SK-N-SH (cell line): ENCODE results near the gene PLEKHF1. TPM values are rescaled to one million over a fixed set of nuclear protein-coding genes. Genes with fewer than 3 reads are reported as not detected.

ENCODE experiments used
- CTCF ChIA-PET: fragments of 300-600, 350-600 bp; formaldehyde crosslinking; extraction: SDS; loops from one replicate; lab custom pipeline; 2021; lab: Yijun Ruan, JAX
- POLR2A ChIA-PET: fragments of 350-600 bp; sonication (Branson Sonifier 250); formaldehyde crosslinking; extraction: SDS; loops from one replicate; lab custom pipeline; 2020; ENCODE audit warnings: antibody characterized with exemption, inconsistent platforms; lab: Yijun Ruan, JAX
- DNase-seq: peaks from one replicate; pipeline ENCODE4 v3.0.0; 2012
- H2AFZ ChIP-seq: fragments of 200-600 bp; sonication (generic); 2 replicates; pipeline ENCODE4 v1.8.1; 2016; ENCODE audit warnings: antibody characterized with exemption, mild to moderate bottlenecking, low read depth
- H3F3A ChIP-seq: fragments of 200-600 bp; sonication (generic); replicated peaks from 2 replicates; pipeline ENCODE3; 2016; ENCODE audit warnings: antibody characterized with exemption, mild to moderate bottlenecking; ENCODE audit not compliant: insufficient read depth
- H3K27ac ChIP-seq, 2 experiments: fragments of 200-500 bp in 1 of 2; fragments of 200-600 bp in 1 of 2; sonication (Bioruptor generic) in 1 of 2; sonication (generic), shearing (Covaris generic) in 1 of 2; 2 replicates each; pipeline versions ENCODE4 v1.5.1 to v1.6.1; 2014 to 2016; ENCODE audit warnings: low read depth in 2 of 2, inconsistent platforms in 1 of 2, low read length in 1 of 2, mild to moderate bottlenecking in 1 of 2, mixed read lengths in 1 of 2
- H3K27me3 ChIP-seq: fragments of 200-600 bp; sonication (generic), shearing (Covaris generic); 2 replicates; pipeline ENCODE4 v1.6.1; 2016; ENCODE audit warnings: mixed run types; ENCODE audit not compliant: insufficient read depth
- H3K36me3 ChIP-seq, 2 experiments: fragments of 200-500 bp in 1 of 2; fragments of 200-600 bp in 1 of 2; sonication (Bioruptor generic) in 1 of 2; sonication (generic) in 1 of 2; replicated peaks in 1 of 2; 2 replicates each; pipeline versions ENCODE3 to v1.5.1; 2014 to 2016; ENCODE audit warnings: low read length in 1 of 2, mild to moderate bottlenecking in 1 of 2; ENCODE audit not compliant: insufficient read depth in 2 of 2, control insufficient read depth in 1 of 2
- H3K4me1 ChIP-seq, 2 experiments: fragments of 200-500 bp in 1 of 2; fragments of 200-600 bp in 1 of 2; sonication (Bioruptor generic) in 1 of 2; sonication (generic), shearing (Covaris generic) in 1 of 2; 2 replicates each; pipeline versions ENCODE4 v1.5.1 to v1.6.1; 2014 to 2016; ENCODE audit warnings: low read depth in 1 of 2, low read length in 1 of 2, mixed run types in 1 of 2; ENCODE audit not compliant: insufficient read depth in 2 of 2, control insufficient read depth in 1 of 2
- H3K4me2 ChIP-seq: fragments of 200-600 bp; sonication (generic), shearing (Covaris generic); 2 replicates; pipeline ENCODE4 v1.6.1; 2017; ENCODE audit warnings: mixed run types
- H3K4me3 ChIP-seq, 2 experiments: fragments of 200-500 bp in 1 of 2; fragments of 200-600 bp in 1 of 2; sonication (Bioruptor generic) in 1 of 2; sonication (generic), shearing (Covaris generic) in 1 of 2; 2 replicates each; pipeline versions ENCODE4 v1.5.1 to v1.8.1; 2014 to 2016; ENCODE audit warnings: low read depth in 2 of 2, inconsistent platforms in 1 of 2, low read length in 1 of 2, mild to moderate bottlenecking in 1 of 2, mixed read lengths in 1 of 2, moderate library complexity in 1 of 2
- H3K79me2 ChIP-seq: fragments of 200-600 bp; sonication (generic); 2 replicates; pipeline ENCODE4 v1.8.1; 2017; ENCODE audit warnings: mild to moderate bottlenecking; ENCODE audit not compliant: insufficient read depth
- H3K9ac ChIP-seq: fragments of 200-600 bp; sonication (generic); 2 replicates; pipeline ENCODE4 v1.6.1; 2017; ENCODE audit warnings: mixed run types
- H3K9me2 ChIP-seq: fragments of 200-600 bp; sonication (generic); 2 replicates; pipeline ENCODE4 v1.6.1; 2017; ENCODE audit warnings: mixed run types
- H3K9me3 ChIP-seq: fragments of 200-600 bp; sonication (generic); 2 replicates; pipeline ENCODE4 v1.6.1; 2017; ENCODE audit warnings: mixed run types, mild to moderate bottlenecking, moderate library complexity
- H4K20me1 ChIP-seq: fragments of 200-600 bp; sonication (generic); 2 replicates; pipeline ENCODE4 v1.6.1; 2017; ENCODE audit warnings: mild to moderate bottlenecking, mixed run types; ENCODE audit not compliant: insufficient read depth
- ELF1 ChIP-seq: IDR thresholded peaks from 2 replicates; pipeline ENCODE4 v1.4.0; 2012
- FOSL2 ChIP-seq: IDR thresholded peaks from 2 replicates; pipeline ENCODE4 v1.4.0; 2012; ENCODE audit warnings: low read depth, mild to moderate bottlenecking, moderate library complexity, borderline replicate concordance
- GABPA ChIP-seq: IDR thresholded peaks from 2 replicates; pipeline ENCODE4 v1.4.0; 2012; ENCODE audit warnings: low read depth, mild to moderate bottlenecking
- GATA2 ChIP-seq: sonication (generic); formaldehyde crosslinking; IDR thresholded peaks from 2 replicates; pipeline ENCODE4 v1.5.0; 2020; ENCODE audit warnings: mild to moderate bottlenecking, missing genetic modification reagents
- IRF3 ChIP-seq: fragments of 150-350 bp; IDR thresholded peaks from 2 replicates; pipeline ENCODE4 v1.6.1; 2016; ENCODE audit warnings: mild to moderate bottlenecking, low read depth, low read length
- JUND ChIP-seq: IDR thresholded peaks from 2 replicates; pipeline ENCODE4 v1.4.0; 2012
- NFIC ChIP-seq: IDR thresholded peaks from 2 replicates; pipeline ENCODE4 v1.4.0; 2012; ENCODE audit warnings: borderline replicate concordance
- RAD21 ChIP-seq: IDR thresholded peaks from 2 replicates; pipeline ENCODE4 v1.6.1; 2012; ENCODE audit warnings: mild to moderate bottlenecking, low read length
- REST ChIP-seq: IDR thresholded peaks from 2 replicates; pipeline ENCODE4 v1.6.1; 2012; ENCODE audit warnings: mild to moderate bottlenecking, low read depth, low read length, moderate library complexity
- RXRA ChIP-seq: IDR thresholded peaks from 2 replicates; pipeline ENCODE4 v1.4.0; 2012; ENCODE audit warnings: low read depth, mild to moderate bottlenecking, borderline replicate concordance
- TCF12 ChIP-seq: IDR thresholded peaks from 2 replicates; pipeline ENCODE4 v1.4.0; 2012
- TEAD4 ChIP-seq: IDR thresholded peaks from 2 replicates; pipeline ENCODE4 v1.4.0; 2012; ENCODE audit warnings: mild to moderate bottlenecking, borderline replicate concordance; ENCODE audit not compliant: insufficient read depth
- WGBS: methylation state at CpG from one replicate; pipeline ENCODE4 v1.1.6; 2017; ENCODE audit warnings: low lambda C conversion rate; 5-methylcytosine and 5-hydroxymethylcytosine counted together
- polyA plus RNA-seq, 3 experiments: library from polyadenylated mRNA; depleted of rRNA; stranded (reverse); fragments of >200 nt; gene quantifications; 2 replicates each; pipeline ENCODE4 v1.2.3, GENCODE V29; 2012
- TF ChIP-seq, protein P1 (sequence below): IDR thresholded peaks from 2 replicates; pipeline ENCODE4 v1.4.0; 2012; ENCODE audit warnings: low read depth, borderline replicate concordance
- TF ChIP-seq, protein P2 (sequence below): IDR thresholded peaks from 2 replicates; pipeline ENCODE4; 2012
- TF ChIP-seq, protein P3 (sequence below): IDR thresholded peaks from 2 replicates; pipeline ENCODE4 v1.4.0; 2012; ENCODE audit warnings: low read depth

PLEKHF1 gene
- polyA plus RNA-seq, 1 of the 3 experiments (the other 2 are of a cell fraction): 3.9 TPM

GRCh38 chr19:29687244-29687896 lies 22.1 kb downstream of the PLEKHF1 start:
- Histone ChIP-seq H3K27ac (peak overlapping the region in 1 of 2 experiments; percentile 49; a peak in 1 of 4 replicates), H3K4me3 (no peak overlapping the region), H3K9me3 (no peaks in the 10 kb centered on the region), H3K36me3 (no peaks in the 10 kb centered on the region), H4K20me1 (no peaks in the 10 kb centered on the region), H3K9ac (no peak overlapping the region), H3K4me1 (peaks cover 0 to 9% of the 10 kb centered on the region in 2 experiments; a peak in 1 of 4 replicates)
- TF ChIP-seq GATA2 (CRISPR knock-in tag): no peak
- TF ChIP-seq FOSL2: 0 out of 2 replicates have a peak, but pooled peaks have one; percentile 11
- TF ChIP-seq, all 33 proteins: peak for 1
- Histone ChIP-seq H3K79me2 (no peaks in the 10 kb centered on the region), H3F3A (no peaks in the 10 kb centered on the region), H3K9me2 (no peaks in the 10 kb centered on the region), H2AFZ (no peak overlapping the region), H3K4me2 (peak overlapping the region; percentile 24; the same call in 1 of the 2 replicates), H3K27me3 (no peaks in the 10 kb centered on the region)
- no peak for DNase-seq
- WGBS: 77% methylated on average over 17 of the region's 17 CpGs
- ChIA-PET POLR2A (no interaction called here), CTCF (interaction anchor here (2.4 kb wide), 1 partner anchor 29 kb away, joined by 21 read pairs; the partner anchor contains the start of gene C19orf12)

DNA sequence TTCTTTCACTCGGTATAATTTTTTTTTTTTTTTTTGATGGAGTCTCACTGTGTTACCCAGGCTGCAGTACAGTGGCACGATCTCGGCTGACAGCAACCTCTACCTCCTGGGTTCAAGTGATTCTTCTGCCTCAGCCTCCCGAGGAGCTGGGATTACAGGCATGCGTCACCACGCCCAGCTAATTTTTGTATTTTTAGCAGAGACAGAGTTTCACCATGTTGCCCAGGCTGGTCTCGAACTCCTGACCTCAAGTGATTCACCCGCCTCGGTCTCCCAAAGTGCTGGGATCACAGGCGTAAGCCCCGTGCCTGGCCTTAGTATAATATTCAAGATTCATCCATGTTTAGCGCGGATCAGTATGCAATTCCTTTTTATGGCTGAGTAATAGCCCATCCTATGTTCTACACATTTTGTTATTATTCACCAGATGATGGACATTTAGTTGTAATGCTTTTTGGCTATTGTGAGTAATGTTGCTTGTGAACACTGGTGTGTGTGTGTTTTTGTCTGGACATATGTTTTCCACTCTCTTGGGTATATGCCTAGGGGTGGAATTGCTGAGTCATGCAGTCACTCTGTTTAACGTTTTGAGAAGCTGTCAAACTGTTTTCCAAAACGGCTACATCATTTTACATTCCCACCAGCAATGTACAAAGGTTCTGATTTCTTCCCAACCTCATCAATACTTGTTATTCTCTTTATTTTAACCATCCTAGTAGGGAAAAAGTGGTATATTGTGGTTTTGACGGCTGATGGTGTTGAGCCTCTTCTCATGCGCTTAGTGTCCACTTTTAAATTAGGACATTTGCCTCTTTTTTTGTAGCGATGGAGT lies 22.9 kb downstream of the PLEKHF1 start:
- TF ChIP-seq, protein P1, sequence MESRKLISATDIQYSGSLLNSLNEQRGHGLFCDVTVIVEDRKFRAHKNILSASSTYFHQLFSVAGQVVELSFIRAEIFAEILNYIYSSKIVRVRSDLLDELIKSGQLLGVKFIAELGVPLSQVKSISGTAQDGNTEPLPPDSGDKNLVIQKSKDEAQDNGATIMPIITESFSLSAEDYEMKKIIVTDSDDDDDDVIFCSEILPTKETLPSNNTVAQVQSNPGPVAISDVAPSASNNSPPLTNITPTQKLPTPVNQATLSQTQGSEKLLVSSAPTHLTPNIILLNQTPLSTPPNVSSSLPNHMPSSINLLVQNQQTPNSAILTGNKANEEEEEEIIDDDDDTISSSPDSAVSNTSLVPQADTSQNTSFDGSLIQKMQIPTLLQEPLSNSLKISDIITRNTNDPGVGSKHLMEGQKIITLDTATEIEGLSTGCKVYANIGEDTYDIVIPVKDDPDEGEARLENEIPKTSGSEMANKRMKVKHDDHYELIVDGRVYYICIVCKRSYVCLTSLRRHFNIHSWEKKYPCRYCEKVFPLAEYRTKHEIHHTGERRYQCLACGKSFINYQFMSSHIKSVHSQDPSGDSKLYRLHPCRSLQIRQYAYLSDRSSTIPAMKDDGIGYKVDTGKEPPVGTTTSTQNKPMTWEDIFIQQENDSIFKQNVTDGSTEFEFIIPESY: no peak
- TF ChIP-seq ELF1 (no peak), REST (no peak), TCF12 (peak; percentile 46; the same call in 1 of the 2 replicates), RAD21 (no peak), RXRA (no peak), GABPA (no peak), FOSL2 (no peak), IRF3 (no peak), NFIC (no peak), GATA2 (CRISPR knock-in tag) (no peak), JUND (no peak), TEAD4 (no peak)
- TF ChIP-seq, protein P2, sequence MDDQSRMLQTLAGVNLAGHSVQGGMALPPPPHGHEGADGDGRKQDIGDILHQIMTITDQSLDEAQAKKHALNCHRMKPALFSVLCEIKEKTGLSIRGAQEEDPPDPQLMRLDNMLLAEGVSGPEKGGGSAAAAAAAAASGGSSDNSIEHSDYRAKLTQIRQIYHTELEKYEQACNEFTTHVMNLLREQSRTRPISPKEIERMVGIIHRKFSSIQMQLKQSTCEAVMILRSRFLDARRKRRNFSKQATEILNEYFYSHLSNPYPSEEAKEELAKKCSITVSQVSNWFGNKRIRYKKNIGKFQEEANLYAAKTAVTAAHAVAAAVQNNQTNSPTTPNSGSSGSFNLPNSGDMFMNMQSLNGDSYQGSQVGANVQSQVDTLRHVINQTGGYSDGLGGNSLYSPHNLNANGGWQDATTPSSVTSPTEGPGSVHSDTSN: 0 out of 2 replicates have a peak, but pooled peaks have one; percentile 31
- TF ChIP-seq, protein P3, sequence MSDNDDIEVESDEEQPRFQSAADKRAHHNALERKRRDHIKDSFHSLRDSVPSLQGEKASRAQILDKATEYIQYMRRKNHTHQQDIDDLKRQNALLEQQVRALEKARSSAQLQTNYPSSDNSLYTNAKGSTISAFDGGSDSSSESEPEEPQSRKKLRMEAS: no peak
- peaks cover 0 to 9% of the 10 kb centered on the region in 2 experiments; a peak in 1 of 4 replicates for H3K4me1 ChIP-seq
- H3K36me3 ChIP-seq: no peaks in the 10 kb centered on the region
- no peaks in the 10 kb centered on the region for H3K9me2 ChIP-seq
- no peaks in the 10 kb centered on the region for H3K79me2 ChIP-seq
- H3K4me3 ChIP-seq: no peak overlapping the region
- peak overlapping the region in 1 of 2 experiments; percentile 49; a peak in 1 of 4 replicates for H3K27ac ChIP-seq
- no peak overlapping the region for H3K9ac ChIP-seq
- H3K4me2 ChIP-seq: no peak overlapping the region
- H3K27me3 ChIP-seq: no peaks in the 10 kb centered on the region
- no peaks in the 10 kb centered on the region for H4K20me1 ChIP-seq
- POLR2A ChIA-PET: no interaction called here
- no peaks in the 10 kb centered on the region for H3K9me3 ChIP-seq
- H3F3A ChIP-seq: no peaks in the 10 kb centered on the region
- CTCF ChIA-PET: no interaction called here
- no peak for DNase-seq
- WGBS: 76% methylated on average over 18 of the region's 18 CpGs
- no peak overlapping the region for H2AFZ ChIP-seq
